GM18873 (cell line): ENCODE results near the gene CST7.
"Not testable (repeated sequence)": the region's sequence is repeated elsewhere in the genome, so short reads cannot be mapped to it uniquely, and the experiment has no call there.

Experiments used
- ATAC-seq: cut with Tn5 transposase; IDR thresholded peaks from one replicate; pipeline ENCODE4 v1.9.1; 2021; ENCODE audit warnings: mild to moderate bottlenecking, moderate library complexity, moderate number of reproducible peaks; ENCODE audit not compliant: unreplicated experiment, low FRiP score

The CST7 gene

DNA sequence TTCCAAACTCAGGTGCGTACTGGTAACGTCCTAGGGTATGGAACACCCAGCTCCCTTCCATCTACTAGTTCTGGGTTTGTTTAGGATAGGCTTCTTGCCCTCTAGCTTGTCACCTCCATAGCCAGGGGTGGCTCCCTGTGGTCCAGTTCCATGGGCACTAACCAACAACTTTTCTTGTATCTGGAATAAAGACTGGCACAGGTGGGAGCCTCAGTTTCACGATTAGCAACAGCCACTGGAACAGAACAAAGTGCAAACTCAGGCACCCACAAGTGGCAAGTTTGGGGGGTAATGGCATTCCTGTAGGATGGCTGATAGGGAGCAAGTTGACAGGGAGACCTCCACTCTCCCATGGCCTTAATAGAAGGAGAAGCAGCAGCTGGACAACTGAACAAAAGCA is 49.1 kb downstream of the CST7 start:
- no peak for ATAC-seq

DNA sequence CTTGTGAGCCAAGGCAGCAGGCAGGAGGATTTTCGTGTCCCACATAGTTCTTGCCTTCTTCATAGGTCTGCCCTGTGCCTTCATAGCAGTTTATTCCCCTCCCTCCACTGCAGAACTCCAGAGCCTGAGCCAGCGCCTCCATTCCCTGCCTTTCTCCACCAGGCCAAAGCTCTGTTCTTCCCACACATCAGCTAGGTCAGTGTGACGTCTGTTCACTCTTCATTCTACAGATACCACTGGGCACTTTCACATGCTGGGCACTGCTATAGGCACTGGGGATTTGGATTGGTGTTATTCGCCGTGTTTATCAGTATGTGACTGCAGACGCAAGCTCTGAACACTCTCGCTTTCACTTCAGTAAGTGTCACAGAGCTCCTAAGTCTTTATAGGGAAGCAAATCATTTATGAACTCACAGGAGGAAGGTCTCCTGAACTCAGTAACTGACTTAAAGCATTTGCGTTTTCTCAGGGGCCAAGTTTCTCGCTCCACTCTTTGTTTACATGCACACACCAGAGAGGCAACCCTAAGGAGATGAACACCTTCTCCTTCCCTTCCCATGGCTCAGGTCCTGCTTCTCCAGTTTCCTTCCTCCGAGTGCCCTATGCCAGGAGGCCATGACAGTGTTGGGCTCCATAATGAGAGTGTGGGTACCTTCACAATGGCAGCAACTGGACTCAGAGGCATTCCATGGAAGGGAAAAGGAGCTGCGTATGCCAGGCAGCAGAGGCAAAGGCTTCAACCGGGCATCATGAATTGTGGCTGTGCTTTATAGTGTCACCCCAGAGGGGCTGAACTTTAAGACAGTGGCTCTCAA is 49.8 kb downstream of the CST7 start:
- no peak for ATAC-seq

DNA sequence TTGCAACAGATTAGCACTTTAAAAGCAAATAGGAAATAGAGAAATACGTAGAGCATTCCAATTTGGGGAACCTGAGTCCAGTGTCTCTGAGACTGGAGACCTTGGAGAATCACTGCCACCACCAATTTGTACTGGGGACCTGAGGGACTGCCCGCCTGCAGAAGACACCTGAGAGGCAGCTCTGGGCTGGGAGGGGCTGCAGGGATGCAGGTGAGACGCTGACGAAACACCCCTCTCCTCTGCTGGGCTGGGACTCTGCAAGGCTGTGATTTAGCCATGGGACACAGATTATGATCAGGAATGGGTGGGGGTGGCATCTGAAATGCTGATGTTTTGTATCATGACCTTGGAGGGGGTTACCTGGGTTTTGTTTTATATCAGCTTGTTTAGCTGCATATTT is 50.5 kb downstream of the CST7 start:
- ATAC-seq: no peak

DNA sequence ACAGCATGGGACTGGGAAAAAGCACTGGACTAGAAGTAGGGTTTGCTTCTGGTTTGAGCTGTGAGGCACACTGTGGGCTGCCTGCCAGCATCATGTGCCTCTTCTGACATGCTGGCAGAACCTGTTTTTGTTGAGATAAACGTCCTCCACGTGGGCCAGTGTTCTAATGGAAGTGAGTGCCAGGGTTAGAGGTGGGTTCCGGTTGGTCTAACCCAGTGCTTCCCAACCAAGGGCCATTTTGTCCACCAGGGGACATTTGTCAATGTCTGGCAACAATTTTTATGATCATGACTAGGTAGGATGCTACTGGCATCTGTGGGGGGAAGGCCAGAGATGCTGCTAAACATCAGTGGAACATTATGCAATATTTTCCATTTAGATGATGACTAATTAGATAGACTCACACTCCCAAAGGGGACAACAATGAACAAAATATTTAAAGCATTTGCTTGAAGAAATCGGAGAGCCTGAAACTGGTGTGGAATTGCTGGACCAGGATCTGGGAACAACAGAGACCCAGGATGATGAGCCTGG is 51.3 kb downstream of the CST7 start:
- no peak for ATAC-seq

DNA sequence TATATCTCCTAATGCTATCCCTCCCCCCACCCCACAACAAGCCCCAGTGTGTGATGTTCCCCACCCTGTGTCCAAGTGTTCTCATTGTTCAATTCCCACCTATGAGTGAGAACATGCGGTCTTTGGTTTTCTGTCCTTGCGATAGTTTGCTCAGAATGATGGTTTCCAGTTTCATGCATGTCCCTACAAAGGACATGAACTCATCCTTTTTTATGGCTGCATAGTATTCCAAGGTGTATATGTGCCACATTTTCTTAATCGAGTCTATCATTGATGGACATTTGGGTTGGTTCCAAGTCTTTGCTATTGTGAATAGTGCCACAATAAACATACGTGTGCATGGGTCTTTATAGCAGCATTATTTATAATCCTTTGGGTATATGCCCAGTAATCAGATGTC is 52.3 kb downstream of the CST7 start:
- not testable (repeated sequence) for ATAC-seq

DNA sequence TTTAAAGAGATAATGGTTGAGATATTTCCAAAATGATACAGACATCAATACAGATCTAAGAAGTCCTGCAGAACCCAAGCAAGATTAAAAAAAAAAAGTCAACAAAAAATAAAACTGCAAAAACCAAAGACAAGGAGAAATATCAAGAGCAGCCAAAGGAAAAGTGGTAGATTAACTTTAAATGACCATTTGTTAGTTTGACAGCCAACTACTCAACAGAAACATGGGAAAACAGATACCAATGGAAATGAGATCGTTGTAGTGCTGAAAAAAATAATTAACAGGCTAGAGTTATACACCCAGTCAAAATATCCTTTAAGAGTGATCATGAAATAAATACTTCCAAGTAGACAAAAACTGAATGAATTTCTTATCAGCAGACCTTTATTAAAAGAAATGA is 53.9 kb downstream of the CST7 start:
- ATAC-seq: no peak

DNA sequence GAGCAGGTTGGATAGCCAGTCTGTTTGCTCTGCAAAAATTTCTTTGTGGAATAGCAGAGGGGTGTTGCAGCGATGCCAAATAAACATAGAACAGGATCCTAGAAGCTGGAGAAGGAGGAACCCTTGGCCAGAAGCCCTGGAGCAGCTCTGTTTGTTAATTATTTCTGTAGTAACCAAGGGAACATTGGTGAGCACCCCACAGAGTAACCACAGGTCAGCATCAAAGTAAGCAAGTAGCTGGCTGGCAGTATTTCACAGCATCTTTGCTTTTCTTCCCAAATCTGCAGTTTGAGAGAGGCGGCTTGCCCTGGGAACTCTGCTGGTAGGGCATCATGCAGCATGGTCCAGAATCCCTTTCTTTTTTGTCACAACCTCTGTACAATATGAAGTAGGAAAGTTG is 56.2 kb downstream of the CST7 start:
- ATAC-seq: no peak

DNA sequence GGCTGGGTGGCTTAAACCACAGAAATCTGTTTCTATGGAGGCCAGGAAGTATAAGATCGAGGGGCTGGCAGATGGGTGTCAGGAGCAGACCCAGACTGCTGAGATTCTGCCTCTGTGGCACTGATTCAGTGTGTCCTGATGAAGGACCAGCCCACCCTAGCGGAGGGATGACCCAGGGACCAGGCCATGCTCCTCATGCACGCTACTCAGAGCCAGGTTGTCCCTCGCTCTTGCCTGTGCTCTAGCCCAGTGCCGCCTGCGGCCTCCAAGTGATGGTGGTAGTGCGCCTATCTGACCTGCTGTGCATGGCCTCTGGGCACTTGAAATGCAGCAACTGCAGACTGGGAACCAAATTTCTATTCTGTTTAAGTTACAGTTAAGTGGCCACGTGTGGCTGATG is 56.6 kb downstream of the CST7 start:
- ATAC-seq: no peak

DNA sequence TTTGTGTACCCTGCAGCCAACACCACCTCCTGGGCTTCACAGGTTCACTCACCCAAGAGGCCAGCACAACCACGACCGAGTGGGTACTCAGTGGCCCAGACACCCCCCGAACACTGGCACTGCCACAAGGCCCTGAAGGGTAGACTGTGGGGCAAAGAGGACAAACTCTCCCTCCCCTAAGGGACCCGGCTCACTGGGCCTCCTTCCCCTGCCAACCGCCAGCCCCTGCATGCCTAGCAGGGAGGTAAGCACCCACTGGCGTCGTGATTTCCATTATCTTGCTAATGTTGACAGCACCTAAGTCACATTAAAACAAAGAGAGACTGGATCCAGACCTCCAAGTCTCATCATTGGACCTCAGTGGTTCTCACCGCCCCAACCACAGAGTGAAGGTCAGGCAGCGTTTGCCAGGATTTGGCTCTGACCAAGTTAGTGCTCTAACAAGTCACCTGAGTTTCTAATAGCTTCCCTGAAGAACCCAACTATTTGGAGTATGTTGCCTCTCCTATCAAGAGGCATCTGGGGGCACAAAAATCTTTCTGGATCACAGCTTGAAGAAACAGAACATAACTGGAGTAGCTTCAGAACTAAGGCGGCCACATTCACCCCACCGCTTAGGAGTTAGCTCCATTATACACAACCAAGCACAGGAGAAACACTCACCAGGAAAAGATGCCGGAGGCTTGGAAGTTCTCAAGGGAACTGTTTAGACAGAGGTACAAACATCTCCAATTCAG is 57.5 kb downstream of the CST7 start:
- no peak for ATAC-seq

DNA sequence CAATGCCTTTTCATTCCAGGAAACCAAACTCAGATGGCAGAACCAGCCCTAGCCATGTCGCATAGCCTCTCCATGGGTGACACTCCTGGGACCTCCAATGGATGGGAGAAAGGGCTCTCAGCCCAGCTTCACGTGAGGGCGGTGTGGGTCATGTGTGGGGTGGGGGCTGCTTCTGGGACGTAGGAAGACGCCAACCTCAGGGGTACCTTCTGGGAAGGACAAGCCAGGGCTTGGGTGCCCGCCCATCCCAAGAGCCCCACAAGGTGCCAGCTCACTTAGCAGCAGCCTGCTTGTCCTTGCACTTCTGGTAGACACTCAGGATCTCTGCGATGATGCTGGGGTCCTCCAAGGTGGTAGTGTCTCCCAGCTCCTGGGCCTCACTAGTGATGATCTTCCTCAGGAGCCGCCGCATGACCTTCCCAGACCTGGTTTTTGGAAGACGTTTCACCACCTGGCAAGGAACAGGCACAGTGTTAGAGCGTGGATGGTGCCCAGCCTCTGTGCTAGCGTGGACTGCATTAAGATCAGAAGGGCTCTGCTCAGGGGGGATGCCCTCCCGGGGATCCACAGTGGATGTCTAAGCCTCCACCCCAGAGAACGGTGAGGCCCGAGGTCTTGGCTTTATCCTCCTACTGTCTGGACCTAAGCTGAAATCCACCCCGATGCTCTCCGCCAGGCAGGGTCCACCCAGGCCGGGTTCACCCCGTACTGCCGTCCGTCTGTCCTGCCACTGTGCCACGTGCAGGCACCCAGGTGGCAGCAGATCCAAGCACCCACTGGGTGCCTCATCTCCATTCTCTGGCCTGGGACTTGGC is 58.6 kb downstream of the CST7 start:
- no peak for ATAC-seq

DNA sequence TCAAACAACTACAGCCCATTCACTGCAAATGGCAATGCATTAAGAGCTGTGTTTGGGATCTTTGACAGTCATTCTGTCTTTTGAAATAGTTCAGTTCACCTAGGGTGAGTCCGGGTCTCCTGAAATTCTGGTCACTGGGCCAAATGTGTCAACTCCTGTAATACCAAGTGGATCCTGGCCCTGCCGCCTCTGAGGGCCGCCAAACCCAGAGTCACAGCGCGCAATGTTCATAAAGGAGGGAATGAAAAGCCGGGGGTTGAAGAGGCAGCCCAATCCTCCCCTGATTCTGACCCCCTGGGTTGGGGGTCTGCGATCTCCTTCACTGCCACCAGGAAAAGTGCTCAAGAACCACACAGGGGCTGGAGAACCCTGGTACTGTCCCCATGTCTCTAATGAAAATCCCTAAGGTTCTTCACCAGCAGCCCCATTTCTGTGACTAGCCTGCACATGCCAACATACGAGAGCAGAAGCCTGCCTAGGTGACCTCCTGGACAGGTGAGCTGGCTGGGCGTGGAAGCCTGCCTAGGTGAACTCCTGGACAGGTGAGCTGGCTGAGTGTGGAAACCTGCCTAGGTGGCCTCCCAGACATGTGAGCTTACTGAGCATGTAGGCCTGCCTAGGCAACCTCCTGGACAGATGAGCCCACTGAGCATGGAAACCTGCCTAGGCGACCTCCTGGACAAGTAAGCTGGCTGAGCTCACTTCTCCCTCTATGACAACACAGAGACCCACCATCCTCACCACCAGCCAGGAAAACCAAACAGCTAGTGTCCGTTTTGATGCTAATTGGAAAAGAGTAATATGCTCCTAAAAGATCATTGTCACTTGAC is 59.5 kb downstream of the CST7 start:
- no peak for ATAC-seq
